SKM-1 treated with dmso at 0.1 percent for 144 hours (cell line): Measurements from ENCODE around the gene LRBA.
"Not testable (repeated sequence)": the region's sequence is repeated elsewhere in the genome, so short reads cannot be mapped to it uniquely, and the experiment has no call there.

Experiments
- DNase-seq: peaks from one replicate; lab custom pipeline; 2025; ENCODE audit not compliant: unreplicated experiment; lab: John Stamatoyannopoulos, UW

The LRBA gene

GRCh38 chr4:150683775-150684350, 331.2 kb downstream of the LRBA start:
- no peak for DNase-seq

- no peak for DNase-seq
Observed at GRCh38 chr4:150682126-150682525, 333.0 kb downstream of the LRBA start.

GRCh38 chr4:150681063-150681462, 334.0 kb downstream of the LRBA start:
- DNase-seq: no peak

DNA sequence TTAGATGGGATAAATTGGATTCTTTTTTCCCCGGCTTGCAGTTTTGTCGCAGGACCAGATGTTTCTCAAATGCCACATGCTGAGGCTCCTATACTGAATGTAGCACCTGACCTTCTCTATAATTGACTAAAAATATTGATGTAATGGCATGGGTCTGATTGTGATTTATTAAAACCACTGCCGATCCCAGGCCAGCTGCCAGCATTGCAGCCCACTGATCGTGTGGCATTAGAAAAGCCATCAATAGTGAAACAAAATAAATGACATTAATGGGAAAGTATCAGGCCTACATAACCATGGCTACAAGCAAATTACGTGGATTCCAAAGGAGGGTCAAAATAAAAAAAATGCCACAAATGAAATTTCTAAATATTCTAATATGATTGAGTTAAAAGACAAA, 334.4 kb downstream of the LRBA start:
- no peak for DNase-seq

DNA sequence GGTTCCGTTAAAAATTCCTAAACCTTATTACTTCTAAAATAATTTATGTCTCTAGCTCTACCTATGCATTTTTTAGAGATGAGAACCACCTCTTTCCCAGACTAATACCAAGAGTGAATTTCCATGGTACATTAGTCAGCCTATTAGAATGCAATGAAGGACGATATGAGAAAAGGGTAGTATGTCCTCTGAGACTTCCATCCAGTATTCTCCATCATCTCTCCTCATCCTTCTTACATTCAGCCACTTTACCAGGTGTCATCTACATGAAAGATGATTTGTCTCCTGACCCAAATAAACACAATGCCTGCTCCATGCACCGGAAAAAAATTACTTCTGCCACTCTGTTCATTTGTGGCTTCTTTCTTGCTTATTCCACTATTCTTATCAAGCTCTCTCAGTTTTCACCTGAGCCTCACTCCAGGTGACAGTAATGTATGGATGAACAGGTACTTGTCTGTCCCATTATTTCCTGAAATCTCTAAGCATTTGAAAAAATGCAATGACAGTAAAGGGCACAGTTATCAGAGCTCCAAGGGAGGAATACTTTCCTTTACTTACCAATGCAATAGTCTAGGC, 335.2 kb downstream of the LRBA start:
- DNase-seq: no peak

- no peak for DNase-seq
Observed at GRCh38 chr4:150679018-150679764, 335.9 kb downstream of the LRBA start.

- DNase-seq: no peak
Observed at GRCh38 chr4:150673793-150674192, 341.3 kb downstream of the LRBA start.

DNA sequence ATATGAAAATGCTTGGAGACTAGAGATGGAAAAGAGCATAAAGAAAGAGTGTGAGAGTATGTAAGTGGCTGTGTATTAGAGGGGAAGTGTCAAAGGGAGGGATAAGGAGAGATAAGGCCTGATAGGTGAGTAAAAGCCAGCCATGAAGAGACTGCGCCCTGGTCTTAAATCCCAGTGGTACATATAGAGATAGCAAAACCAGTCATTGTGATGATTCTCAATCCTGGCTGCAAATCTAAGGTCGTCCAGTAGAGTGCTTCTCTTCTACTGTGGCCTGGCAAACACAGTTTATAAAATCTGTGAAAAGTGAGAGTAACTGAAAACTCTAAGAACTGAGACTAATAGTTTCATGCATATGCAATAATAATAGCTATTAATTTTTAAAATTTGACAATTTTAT, 346.3 kb downstream of the LRBA start:
- no peak for DNase-seq

DNA sequence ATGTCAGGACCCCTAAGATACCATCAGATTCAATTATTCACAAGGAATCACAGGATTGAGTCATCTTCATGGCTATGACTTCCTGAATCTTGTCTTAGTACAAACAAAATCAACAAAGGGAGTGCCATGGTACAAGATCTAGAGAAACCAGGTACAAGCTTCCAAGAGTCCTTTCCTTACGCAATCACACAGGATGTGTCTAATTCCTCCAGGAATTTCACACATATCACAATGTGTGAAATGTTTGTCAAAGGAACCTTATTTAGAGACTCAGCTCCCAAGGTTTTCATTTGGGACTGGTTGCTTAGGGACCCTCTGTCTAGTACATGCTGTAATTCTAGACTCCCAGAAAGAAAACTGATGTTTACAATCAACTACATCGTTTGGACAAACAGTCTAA, 350.1 kb downstream of the LRBA start:
- DNase-seq: no peak

GRCh38 chr4:150662686-150663085, 352.4 kb downstream of the LRBA start:
- DNase-seq: no peak

DNA sequence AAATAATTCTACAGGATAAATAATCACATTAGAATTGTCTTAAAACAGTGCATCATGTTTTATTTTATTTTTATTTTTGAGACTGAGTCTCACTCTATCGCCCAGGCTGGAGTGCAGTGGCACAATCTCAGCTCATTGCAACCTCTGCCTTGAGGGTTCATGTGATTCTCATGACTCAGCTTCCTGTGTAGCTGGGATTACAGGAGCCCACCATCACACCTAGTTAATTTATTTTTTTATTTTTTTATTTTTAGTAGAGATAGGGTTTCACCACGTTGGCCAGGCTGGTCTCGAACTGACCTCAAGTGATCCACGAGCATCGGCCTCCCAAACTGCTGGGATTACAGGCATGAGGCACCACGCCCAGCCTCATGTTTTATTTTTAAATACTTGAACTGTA, 353.5 kb downstream of the LRBA start:
- not testable (repeated sequence) for DNase-seq

- DNase-seq: not testable (repeated sequence)
Observed at GRCh38 chr4:150658258-150658657, 356.8 kb downstream of the LRBA start.

GRCh38 chr4:150656891-150657290, 358.2 kb downstream of the LRBA start:
- peak; percentile 25 for DNase-seq

- DNase-seq: no peak
Observed at GRCh38 chr4:150650751-150651150, 364.3 kb downstream of the LRBA start.

DNA sequence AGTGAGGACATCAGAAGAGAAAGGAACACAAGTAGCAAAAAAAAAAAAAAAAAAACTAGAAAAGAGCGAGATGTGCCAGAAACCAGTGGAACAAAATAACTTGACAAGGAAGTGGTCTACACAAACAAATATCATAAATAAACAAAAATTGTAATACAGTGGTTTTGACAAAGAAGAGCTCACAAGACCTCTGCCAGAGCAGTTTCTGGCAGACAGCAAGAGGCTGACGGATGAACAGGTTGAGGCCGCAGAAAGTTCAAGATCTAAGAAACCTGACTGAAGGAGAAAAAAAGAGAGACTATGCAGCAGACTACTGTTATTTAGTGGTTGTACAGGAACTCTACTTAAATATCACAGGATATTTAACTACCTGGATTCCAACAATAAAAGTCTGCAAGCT, 367.0 kb downstream of the LRBA start:
- no peak for DNase-seq

DNA sequence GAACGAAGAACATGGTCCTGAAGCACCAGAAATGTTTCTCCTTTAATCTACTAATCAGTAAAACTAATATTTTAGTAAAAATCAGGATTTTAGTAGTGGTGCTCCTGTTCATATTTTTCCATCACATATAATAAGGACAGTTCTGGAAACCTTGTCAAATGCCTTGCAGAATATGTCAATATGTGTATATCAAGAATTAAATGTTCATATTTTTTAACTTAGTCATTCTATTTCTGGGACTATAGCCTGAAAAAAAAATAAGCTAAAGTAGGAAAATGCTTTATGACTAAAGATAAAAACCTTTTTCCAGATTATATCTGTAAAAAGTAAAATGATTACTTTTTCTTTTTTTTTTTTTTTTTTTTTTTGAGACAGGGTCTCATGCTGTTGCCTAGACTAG, 368.1 kb downstream of the LRBA start:
- DNase-seq: no peak

DNA sequence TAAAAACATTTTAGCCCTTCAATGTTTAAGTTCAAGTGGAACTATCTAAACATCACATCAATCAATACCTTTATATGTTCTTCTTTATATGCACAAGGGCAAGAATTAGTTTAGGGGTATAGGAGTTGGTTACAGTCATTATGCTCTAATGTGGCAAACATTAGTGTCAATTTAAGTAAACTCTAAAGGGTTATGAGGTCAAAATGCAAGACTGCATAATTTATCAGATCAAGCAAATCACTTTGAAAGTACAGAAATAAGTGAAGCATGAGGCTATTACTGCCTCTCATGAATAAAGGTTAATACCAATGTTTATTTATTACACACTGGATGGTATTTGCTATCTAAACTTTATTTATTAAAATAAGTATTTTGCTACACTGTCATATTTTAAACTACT, 373.5 kb downstream of the LRBA start:
- DNase-seq: no peak

- DNase-seq: no peak
Observed at GRCh38 chr4:150632639-150633038, 382.4 kb downstream of the LRBA start.

- no peak for DNase-seq
Observed at GRCh38 chr4:150628073-150628472, 387.0 kb downstream of the LRBA start.

GRCh38 chr4:150625033-150625432, 390.1 kb downstream of the LRBA start:
- DNase-seq: no peak

DNA sequence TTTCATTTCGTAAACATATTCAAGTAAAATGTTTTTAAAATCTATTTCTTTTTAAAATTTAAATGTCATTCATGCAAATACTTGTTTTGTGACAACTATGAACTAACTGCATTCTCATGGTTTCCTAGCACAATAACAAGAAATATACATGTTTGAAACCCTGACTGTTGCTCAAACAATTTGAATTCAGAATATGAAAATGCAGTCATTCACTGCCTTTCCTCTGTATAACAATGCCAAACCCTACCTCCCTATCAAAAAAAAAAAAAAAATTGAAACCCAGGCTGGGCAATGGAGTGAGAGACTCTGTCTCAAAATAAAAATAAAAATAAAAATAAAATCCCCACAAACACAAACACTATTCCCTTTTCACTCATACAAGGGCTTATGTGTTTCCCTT, 391.0 kb downstream of the LRBA start:
- no peak for DNase-seq

DNA sequence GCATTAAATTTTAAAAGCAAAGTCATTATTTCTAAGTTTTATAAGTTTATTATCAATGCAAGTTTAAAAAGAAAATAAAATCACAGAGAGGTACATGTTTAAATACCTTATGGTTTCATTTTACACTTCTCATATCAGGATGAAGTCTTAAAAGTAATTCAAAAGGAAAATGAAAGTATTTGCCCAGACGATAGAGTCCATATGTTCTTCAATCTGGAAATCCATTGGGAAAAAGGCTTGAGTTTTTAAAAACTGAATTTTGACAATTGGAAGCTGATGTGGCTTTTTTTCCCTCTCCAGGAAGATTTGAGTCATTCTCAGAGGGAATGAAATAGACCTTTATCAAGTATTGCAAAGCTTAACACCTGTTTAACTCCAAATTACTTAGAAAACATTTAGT, 396.0 kb downstream of the LRBA start:
- DNase-seq: no peak

DNA sequence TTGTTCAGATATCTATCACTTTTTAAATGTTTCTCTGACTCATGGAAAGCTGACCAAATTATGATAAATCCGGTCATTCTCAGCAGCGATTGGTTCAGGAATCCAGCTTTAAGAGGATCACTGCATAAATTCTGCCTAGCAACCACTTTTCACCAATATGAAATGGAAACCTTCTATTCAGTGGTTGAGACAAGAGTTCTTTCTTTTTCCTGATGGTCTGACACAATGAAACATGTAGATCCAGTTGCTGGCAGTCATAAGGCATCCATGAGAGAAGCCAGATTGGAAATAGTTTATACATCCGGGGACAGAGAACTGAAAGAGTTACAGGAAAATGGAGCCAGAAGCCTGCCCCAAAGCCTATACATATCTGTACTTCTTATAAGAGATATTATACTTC, 406.0 kb downstream of the LRBA start:
- no peak for DNase-seq
